Fibroblast of the aortic adventitia (primary cell): Measurements from ENCODE around the gene CCDC97. TPM values are rescaled to one million over a fixed set of nuclear protein-coding genes. Genes with fewer than 3 reads are reported as not detected.
"Not testable (repeated sequence)": the region's sequence is repeated elsewhere in the genome, so short reads cannot be mapped to it uniquely, and the experiment has no call there.

ENCODE experiments used
- DNase-seq: peaks from one replicate; pipeline ENCODE4 v3.0.0-alpha.2; 2010; ENCODE audit warnings: low read depth
- H3K4me3 ChIP-seq: 2 replicates; pipeline ENCODE4 v1.5.1; 2011; ENCODE audit warnings: low read depth, mild to moderate bottlenecking, control low read depth, low read length, moderate library complexity
- CTCF ChIP-seq: IDR thresholded peaks from 2 replicates; pipeline ENCODE4 v1.5.1; 2011; ENCODE audit warnings: mild to moderate bottlenecking, low read length, control low read depth, inconsistent platforms; ENCODE audit not compliant: insufficient read depth
- total RNA-seq: library from RNA; depleted of rRNA; stranded (reverse); fragments of >200 nt; gene quantifications from 2 replicates; pipeline ENCODE4 v1.2.3, GENCODE V29; 2012; ENCODE audit warnings: low replicate concordance

CCDC97 gene
- total RNA-seq, 1 donor, result 11.4 TPM

DNA sequence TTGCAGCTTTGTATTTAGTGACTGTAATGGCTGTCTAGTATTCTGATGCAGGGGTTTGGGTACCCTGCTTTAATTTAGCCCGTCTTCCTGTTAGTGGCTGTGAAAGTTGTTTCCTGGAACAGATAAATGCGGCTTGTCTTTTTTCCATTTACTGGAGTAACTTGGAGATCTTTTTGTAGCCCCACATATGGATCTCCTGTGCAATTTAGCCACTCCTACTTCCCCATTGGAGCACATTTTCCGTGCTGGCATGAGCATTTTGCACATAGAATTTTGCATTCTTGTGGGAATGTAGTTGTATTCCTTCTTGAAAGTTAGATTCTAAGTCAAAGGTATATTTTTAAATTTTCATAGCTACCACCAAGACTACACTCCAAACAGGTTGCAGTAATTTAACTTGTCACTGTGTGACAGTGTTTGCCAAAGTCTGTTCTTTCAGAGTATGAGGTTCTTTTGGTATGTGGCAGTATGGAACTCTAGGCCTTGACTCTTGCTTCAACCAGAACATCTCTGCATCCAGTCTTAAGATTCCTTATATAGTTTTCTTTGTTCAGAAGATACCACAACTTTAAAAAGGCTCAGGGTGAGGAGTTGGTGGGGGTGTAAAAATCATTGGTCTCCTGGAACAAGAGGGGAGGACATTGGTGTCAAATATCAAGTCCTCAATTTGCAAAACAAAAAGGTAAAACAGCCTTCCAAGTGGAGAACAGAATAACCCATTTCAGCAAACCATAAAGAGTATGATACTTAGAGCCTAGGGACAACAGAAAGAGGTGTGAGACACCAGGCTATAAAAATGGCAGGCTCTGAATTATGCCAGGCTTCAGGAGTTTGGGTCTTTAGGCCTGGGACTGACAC is 21.1 kb upstream of the CCDC97 start:
- no peak for DNase-seq
- no peak overlapping the region for H3K4me3 ChIP-seq
- TF ChIP-seq CTCF, result no peak

DNA sequence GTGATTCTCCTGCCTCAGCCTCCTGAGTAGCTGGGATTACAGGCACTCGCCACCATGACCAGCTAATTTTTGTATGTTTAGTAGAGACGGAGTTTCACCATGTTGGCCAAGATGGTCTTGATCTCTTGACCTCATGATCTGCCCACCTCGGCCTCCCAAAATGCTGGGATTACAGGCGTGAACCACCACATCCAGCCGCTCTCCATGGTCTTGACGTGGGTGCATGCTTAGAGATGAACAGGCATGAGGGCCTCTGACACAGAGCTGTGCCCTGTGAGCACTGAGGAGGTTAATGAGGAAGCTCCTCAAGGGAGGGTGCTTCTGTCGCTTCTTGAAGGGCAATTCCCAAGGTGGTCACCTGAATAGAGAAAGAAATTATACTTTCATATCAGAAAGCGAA is 20.2 kb upstream of the CCDC97 start:
- DNase-seq, result not testable (repeated sequence)

DNA sequence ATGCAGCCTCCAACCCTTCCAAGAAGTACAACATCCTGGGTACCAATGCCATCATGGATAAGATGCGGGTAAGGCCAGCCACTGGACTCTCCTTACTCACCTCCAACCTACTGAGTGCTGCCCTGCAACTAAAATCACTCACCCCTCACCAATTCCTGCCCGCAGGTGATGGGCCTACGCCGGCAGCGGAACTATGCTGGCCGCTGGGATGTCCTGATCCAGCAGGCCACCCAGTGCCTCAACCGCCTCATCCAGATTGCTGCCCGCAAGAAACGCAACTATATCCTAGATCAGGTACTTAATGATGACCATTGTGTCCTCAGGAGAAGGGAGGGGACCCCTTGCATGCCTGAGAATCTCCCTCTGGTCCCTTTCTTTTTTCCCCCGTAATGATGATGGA is 15.6 kb upstream of the CCDC97 start:
- TF ChIP-seq CTCF, result no peak
- DNase-seq, result no peak
- H3K4me3 ChIP-seq, result no peak overlapping the region

More for the DNA sequence above, 20.2 kb upstream of the CCDC97 start:
- H3K4me3 ChIP-seq, result not testable (repeated sequence)

DNA sequence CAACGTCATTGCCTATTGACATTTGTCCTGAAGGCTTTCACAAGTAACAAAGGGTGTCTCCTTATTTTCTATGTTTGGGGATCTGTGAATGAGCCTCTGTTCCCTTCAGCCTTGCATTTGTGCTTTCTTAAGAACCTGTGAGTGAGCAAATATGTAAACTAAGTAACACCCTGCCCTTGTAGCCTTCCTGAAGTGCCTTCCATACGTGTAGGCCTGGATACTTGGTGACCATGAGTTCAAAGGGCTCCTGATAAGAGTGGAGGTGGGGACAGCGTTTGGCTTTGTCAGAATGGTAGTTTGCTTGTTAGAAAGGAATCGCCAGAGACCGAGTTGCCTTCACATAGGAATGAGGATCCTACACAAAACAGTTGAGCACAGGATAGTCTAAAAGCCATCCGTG is 14.5 kb upstream of the CCDC97 start:
- DNase-seq, result no peak
- no peak overlapping the region for H3K4me3 ChIP-seq
- TF ChIP-seq CTCF, result no peak

DNA sequence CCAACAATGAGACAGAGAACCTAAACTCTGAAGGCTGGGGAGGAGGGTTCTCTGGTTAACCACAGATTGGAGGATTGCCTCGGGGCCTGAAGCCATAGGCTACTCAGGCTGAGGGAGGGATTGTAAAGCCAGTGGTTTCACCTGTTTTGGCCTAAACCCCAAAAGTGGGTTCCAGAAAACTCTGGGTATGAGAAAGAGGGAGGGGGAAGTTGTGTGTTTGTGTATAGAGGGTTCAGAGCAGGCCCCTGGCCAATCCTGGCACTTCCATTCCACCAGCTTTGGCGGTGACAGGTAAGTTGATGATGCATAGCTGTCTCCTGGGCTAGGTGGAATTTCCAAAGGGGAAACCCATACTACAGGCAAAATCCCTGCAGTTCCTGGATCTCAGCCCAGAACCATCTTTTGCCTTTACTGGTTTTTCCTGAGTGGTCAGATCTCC is 13.5 kb upstream of the CCDC97 start:
- no peak for TF ChIP-seq CTCF
- DNase-seq, result no peak
- H3K4me3 ChIP-seq, result no peak overlapping the region

GRCh38 chr19:41297628-41298347 is 12.2 kb upstream of the CCDC97 start:
- H3K4me3 ChIP-seq, result no peak overlapping the region
- DNase-seq, result no peak
- no peak for TF ChIP-seq CTCF

- no peak for TF ChIP-seq CTCF
- H3K4me3 ChIP-seq, result no peak overlapping the region
- peak; percentile 63 for DNase-seq
Observed at GRCh38 chr19:41298348-41298964, 11.5 kb upstream of the CCDC97 start.
